HepG2 (cell line): Measurements from ENCODE around the gene STAT4. TPM values are rescaled to one million over a fixed set of nuclear protein-coding genes. Genes with fewer than 3 reads are reported as not detected.

Source experiments
- ATAC-seq: fragments of 200-7000 bp; cut with Tn5 transposase; 3 replicates; pipeline ENCODE4 v1.9.1; 2020; ENCODE audit warnings: mild to moderate bottlenecking, moderate library complexity
- BruUV-seq: library from RNA; stranded (reverse); fragments of 400-500 nt; replicated peaks from 2 replicates; lab custom pipeline; 2021; lab: Mats Ljungman, UMichigan
- CTCF ChIA-PET: fragments of 300-600 bp; formaldehyde crosslinking; extraction: SDS; loops from one replicate; lab custom pipeline; 2021; ENCODE audit warnings: low total read pairs, inconsistent platforms, low intra/inter-chr PET ratio; lab: Yijun Ruan, JAX
- POLR2A ChIA-PET: fragments of 350-600 bp; sonication (Branson Sonifier 250); formaldehyde crosslinking; loops from one replicate; lab custom pipeline; 2020; ENCODE audit warnings: antibody characterized with exemption, inconsistent platforms; lab: Yijun Ruan, JAX
- DNase-seq: peaks from one replicate; pipeline ENCODE4 v3.0.0-alpha.2; 2015; ENCODE audit warnings: low spot score
- FAIRE-seq: peaks from 3 replicates; lab custom pipeline; 2011; peaks lifted over from hg19 to GRCh38; lab: Jason Lieb, UNC
- H2AFZ ChIP-seq: one replicate; pipeline ENCODE4 v1.6.1; 2011; ENCODE audit warnings: low read length, inconsistent platforms
- H3K27ac ChIP-seq: fragments of 300-600 bp; 3 replicates; pipeline ENCODE4 v1.8.0; 2011; ENCODE audit warnings: mixed run types, mild to moderate bottlenecking, mixed read lengths, low read length, inconsistent platforms; ENCODE audit not compliant: insufficient read depth; ENCODE audit errors: extremely low read length
- H3K27me3 ChIP-seq, 2 experiments: fragments of 200-600 bp in 1 of 2; 2 replicates in 1 of 2; 3 replicates in 1 of 2; pipeline versions ENCODE4 v1.6.0 to v1.8.0; 2011; ENCODE audit warnings: low read length in 2 of 2, mild to moderate bottlenecking in 2 of 2, moderate library complexity in 2 of 2, inconsistent platforms in 1 of 2; ENCODE audit not compliant: insufficient read depth in 2 of 2, control insufficient read depth in 1 of 2
- H3K36me3 ChIP-seq, 2 experiments: fragments of 200-600 bp in 1 of 2; replicated peaks in 1 of 2; 2 replicates in 1 of 2; 3 replicates in 1 of 2; pipeline versions ENCODE4 v1.5.1 to v1.8.0; 2011; ENCODE audit warnings: low read length in 2 of 2, inconsistent platforms in 1 of 2; ENCODE audit not compliant: insufficient read depth in 2 of 2, control insufficient read depth in 1 of 2
- H3K4me1 ChIP-seq: 2 replicates; pipeline ENCODE4 v1.5.1; 2012; ENCODE audit warnings: low read length, inconsistent platforms; ENCODE audit not compliant: insufficient read depth
- H3K4me2 ChIP-seq: 2 replicates; pipeline ENCODE4 v1.6.0; 2011; ENCODE audit warnings: low read depth, low read length, inconsistent platforms
- H3K4me3 ChIP-seq, 3 experiments: fragments of 200-600 bp in 1 of 3; sonication (generic), shearing (Covaris generic) in 1 of 3; replicated peaks in 1 of 3; 2 replicates each; pipeline ENCODE4 v1.5.1; 2011 to 2016; ENCODE audit warnings: low read length in 3 of 3, inconsistent platforms in 2 of 3, low read depth in 2 of 3, mild to moderate bottlenecking in 2 of 3, control low read depth in 1 of 3, mixed read lengths in 1 of 3; ENCODE audit not compliant: insufficient read depth in 1 of 3
- H3K79me2 ChIP-seq: one replicate; pipeline ENCODE4 v1.6.1; 2011; ENCODE audit warnings: low read length, inconsistent platforms; ENCODE audit not compliant: insufficient read depth
- H3K9ac ChIP-seq: 2 replicates; pipeline ENCODE4 v1.6.0; 2011; ENCODE audit warnings: mild to moderate bottlenecking, low read depth, low read length, inconsistent platforms; ENCODE audit not compliant: insufficient read depth
- H3K9me3 ChIP-seq: 2 replicates; pipeline ENCODE4 v1.5.1; 2012; ENCODE audit warnings: mild to moderate bottlenecking, low read length
- H4K20me1 ChIP-seq: 2 replicates; pipeline ENCODE4 v1.6.0; 2011; ENCODE audit warnings: inconsistent platforms, mild to moderate bottlenecking, low read length, moderate library complexity; ENCODE audit not compliant: insufficient read depth
- ASH2L ChIP-seq: fragments of 300-600, 200-600 bp; sonication (generic); IDR thresholded peaks from 2 replicates; pipeline ENCODE4 v1.7.0; 2017; ENCODE audit warnings: low read depth, mild to moderate bottlenecking, moderate library complexity, mixed read lengths, low read length; ENCODE audit not compliant: insufficient read length
- BCL6 ChIP-seq: IDR thresholded peaks from 2 replicates; pipeline ENCODE4 v1.6.1; 2016; ENCODE audit warnings: missing genetic modification reagents, missing compliant biosample characterization
- NCOR1 ChIP-seq: fragments of 200-600 bp; sonication (generic); IDR thresholded peaks from 2 replicates; pipeline ENCODE4 v1.7.0; 2017; ENCODE audit warnings: antibody characterized with exemption, low read length, borderline replicate concordance
- PCBP1 ChIP-seq: fragments of 200-400 bp; formaldehyde crosslinking; IDR thresholded peaks from 2 replicates; pipeline ENCODE4 v1.6.1; 2017; ENCODE audit warnings: mild to moderate bottlenecking, low read depth, low read length, borderline replicate concordance
- PHF21A ChIP-seq: sonication (generic); formaldehyde crosslinking; IDR thresholded peaks from 2 replicates; pipeline ENCODE4 v1.5.0; 2020; ENCODE audit warnings: mild to moderate bottlenecking, missing genetic modification reagents
- RARA ChIP-seq: IDR thresholded peaks from 2 replicates; pipeline ENCODE4 v1.6.1; 2016; ENCODE audit warnings: missing genetic modification reagents, missing compliant biosample characterization
- TEAD3 ChIP-seq: optimal IDR thresholded peaks from 2 replicates; pipeline ENCODE3; 2016; ENCODE audit warnings: borderline replicate concordance
- ZNF747 ChIP-seq: sonication (generic); formaldehyde crosslinking; IDR thresholded peaks from 2 replicates; pipeline ENCODE4 v1.8.1; 2023; ENCODE audit warnings: missing genetic modification reagents, mild to moderate bottlenecking, borderline replicate concordance
- WGBS: methylation state at CpG from one replicate; pipeline ENCODE4 v1.1.6; 2017; ENCODE audit warnings: low lambda C conversion rate; 5-methylcytosine and 5-hydroxymethylcytosine counted together
- in situ Hi-C: cut with HindIII; loops from 2 replicates; pipeline ENCODE4 v1.10.0; 2017; ENCODE audit warnings: low pct_unique_long_range_greater_than_20kb; ENCODE audit not compliant: extremely low pct_ligation_motif_present
- intact Hi-C: fragments of 100-400 bp; cut with micrococcal nuclease; formaldehyde crosslinking; loops from one replicate; pipeline ENCODE4 v1.10.0; 2022; ENCODE audit not compliant: unreplicated experiment
- polyA plus RNA-seq, 8 experiments: library from polyadenylated mRNA; depleted of rRNA in 3 of 8; stranded (reverse) in 7 of 8; unstranded in 1 of 8; fragments of >200 nt; fragmentation: Illumina TruSeq in 4 of 8; extraction: Trizol in 4 of 8; gene quantifications; 2 replicates each; pipeline versions ENCODE4 v1.2.1 to v1.2.3, GENCODE V29; 2011 to 2016; ENCODE audit warnings: low read depth in 4 of 8, missing spikeins in 1 of 8, mixed read lengths in 1 of 8; ENCODE audit not compliant: insufficient read depth in 1 of 8
- total RNA-seq, 5 experiments: library from RNA; depleted of rRNA; stranded (reverse); fragments of >200 nt; fragmentation: Illumina TruSeq; extraction: Trizol; gene quantifications; 2 replicates each; pipeline ENCODE4 v1.2.3, GENCODE V29; 2016; ENCODE audit warnings: low read depth in 1 of 5
- TF ChIP-seq, protein P1 (sequence below), 2 experiments: IDR thresholded peaks; 2 replicates each; pipeline ENCODE4 v1.6.1; 2011 to 2012; ENCODE audit warnings: low read length in 2 of 2, borderline replicate concordance in 1 of 2, low read depth in 1 of 2, mild to moderate bottlenecking in 1 of 2, moderate library complexity in 1 of 2

The STAT4 gene
- total and polyA plus RNA-seq, 2 of the 13 experiments (the other 11 are each of a cell fraction or from before 2014, with no cell fraction given): 0.37 TPM; not detected in 1

DNA sequence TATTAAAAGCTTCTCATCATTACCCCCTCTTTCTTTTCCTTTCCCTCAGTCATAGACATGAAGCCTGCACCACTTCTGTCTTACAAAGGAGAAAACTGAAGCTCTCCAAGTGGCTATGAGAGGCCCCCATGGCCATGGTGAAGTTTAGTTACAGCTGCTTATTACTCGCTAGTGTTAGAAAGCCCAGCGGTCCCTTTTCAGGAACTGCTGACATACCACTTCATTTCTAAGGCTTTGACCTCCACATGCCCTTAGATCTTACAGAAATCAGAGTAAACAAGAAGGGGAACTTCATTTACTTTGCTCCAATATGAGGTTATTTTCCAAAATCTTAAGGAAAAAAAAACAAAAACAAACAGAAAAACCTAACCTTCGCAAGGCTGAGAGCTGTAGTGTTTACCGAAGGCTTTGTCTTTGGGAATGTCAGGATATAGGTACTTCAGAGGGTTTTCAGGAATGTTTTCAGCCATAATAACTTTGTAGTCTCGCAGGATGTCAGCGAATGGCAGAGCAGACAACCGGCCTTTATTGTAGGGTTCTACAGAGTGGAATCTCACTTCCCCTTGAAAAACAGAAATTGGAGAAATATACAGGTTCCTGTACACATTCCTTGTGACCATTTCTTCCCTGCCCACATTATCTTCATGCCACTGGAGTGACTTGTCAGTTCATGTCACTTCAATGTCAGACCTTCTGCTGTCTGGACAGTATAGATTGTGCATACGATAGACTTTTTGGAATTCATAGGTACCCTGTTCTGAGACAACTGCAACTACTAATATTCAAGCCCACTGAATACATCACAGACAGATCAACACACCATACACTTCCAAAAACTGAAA is 118.0 kb downstream of the STAT4 start:
- no peak overlapping the region for H2AFZ ChIP-seq
- POLR2A ChIA-PET: interaction anchor here (1.2 kb wide), 1 partner anchor 19 kb away, joined by 4 read pairs; the partner anchor contains the start of gene STAT1
- H3K4me3 ChIP-seq: peak overlapping the region in 1 of 3 experiments; percentile 4; a peak in 1 of 6 replicates
- H4K20me1 ChIP-seq: no peaks in the 10 kb centered on the region
- no peaks in the 10 kb centered on the region for H3K79me2 ChIP-seq
- TF ChIP-seq BCL6 (CRISPR knock-in tag): peak; percentile 95
- TF ChIP-seq NCOR1: 0 out of 2 replicates have a peak, but pooled peaks have one; percentile 18
- no peak for TF ChIP-seq ZNF747
- TF ChIP-seq PHF21A: 0 out of 2 replicates have a peak, but pooled peaks have one; percentile 17
- peak; percentile 84 for TF ChIP-seq RARA (CRISPR knock-in tag)
- TF ChIP-seq PCBP1: no peak
- TF ChIP-seq, protein P1, sequence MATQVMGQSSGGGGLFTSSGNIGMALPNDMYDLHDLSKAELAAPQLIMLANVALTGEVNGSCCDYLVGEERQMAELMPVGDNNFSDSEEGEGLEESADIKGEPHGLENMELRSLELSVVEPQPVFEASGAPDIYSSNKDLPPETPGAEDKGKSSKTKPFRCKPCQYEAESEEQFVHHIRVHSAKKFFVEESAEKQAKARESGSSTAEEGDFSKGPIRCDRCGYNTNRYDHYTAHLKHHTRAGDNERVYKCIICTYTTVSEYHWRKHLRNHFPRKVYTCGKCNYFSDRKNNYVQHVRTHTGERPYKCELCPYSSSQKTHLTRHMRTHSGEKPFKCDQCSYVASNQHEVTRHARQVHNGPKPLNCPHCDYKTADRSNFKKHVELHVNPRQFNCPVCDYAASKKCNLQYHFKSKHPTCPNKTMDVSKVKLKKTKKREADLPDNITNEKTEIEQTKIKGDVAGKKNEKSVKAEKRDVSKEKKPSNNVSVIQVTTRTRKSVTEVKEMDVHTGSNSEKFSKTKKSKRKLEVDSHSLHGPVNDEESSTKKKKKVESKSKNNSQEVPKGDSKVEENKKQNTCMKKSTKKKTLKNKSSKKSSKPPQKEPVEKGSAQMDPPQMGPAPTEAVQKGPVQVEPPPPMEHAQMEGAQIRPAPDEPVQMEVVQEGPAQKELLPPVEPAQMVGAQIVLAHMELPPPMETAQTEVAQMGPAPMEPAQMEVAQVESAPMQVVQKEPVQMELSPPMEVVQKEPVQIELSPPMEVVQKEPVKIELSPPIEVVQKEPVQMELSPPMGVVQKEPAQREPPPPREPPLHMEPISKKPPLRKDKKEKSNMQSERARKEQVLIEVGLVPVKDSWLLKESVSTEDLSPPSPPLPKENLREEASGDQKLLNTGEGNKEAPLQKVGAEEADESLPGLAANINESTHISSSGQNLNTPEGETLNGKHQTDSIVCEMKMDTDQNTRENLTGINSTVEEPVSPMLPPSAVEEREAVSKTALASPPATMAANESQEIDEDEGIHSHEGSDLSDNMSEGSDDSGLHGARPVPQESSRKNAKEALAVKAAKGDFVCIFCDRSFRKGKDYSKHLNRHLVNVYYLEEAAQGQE (IDR thresholded peaks at IDR 0.05; ENCODE audit: borderline replicate concordance in 1 of 2, low read depth in 1 of 2, low read length in 2 of 2): peak in 1 of 2 experiments; percentile 50; a peak in 1 of 4 replicates
- TF ChIP-seq ASH2L: peak; percentile 23
- peak; percentile 8 for TF ChIP-seq TEAD3 (CRISPR knock-in tag)
- intact Hi-C loops: loop anchor here (10.0 kb wide), 1 partner anchor 178 kb away; no protein-coding TSS in a partner anchor
- no TSS peak for BruUV-seq
- 9% methylated on average over 8 of the region's 8 CpGs for WGBS
- CTCF ChIA-PET: no interaction called here
- H3K36me3 ChIP-seq: no peaks in the 10 kb centered on the region
- H3K27me3 ChIP-seq: no peaks in the 10 kb centered on the region
- no peak overlapping the region for H3K27ac ChIP-seq
- peak overlapping the region; percentile 56 for H3K4me2 ChIP-seq
- ATAC-seq (peak; percentile 62), FAIRE-seq (peak; percentile 51), DNase-seq (peak; percentile 39)
- H3K4me1 ChIP-seq: peaks cover 32% of the 10 kb centered on the region
- in situ Hi-C loops: loop anchor here (5.0 kb wide), 1 partner anchor 251 kb away; no protein-coding TSS in a partner anchor
- H3K9ac ChIP-seq: no peak overlapping the region
- no peaks in the 10 kb centered on the region for H3K9me3 ChIP-seq
